CD4-positive, alpha-beta T cell (primary cell): ENCODE data around the gene GPC6. TPM values are rescaled to one million over a fixed set of nuclear protein-coding genes. Genes with fewer than 3 reads are reported as not detected.

Source experiments
- ATAC-seq: fragments of 200-7000 bp; cut with Tn5 transposase; one replicate; pipeline ENCODE4 v1.10.0; 2022; ENCODE audit warnings: mild to moderate bottlenecking; ENCODE audit not compliant: poor library complexity
- CTCF ChIA-PET: fragments of 350-600 bp; sonication (Branson Sonifier 250); formaldehyde crosslinking; loops from one replicate; lab custom pipeline; 2021; ENCODE audit warnings: antibody characterized with exemption, inconsistent platforms; lab: Charles Lee
- POLR2A ChIA-PET: fragments of 350-600 bp; sonication (Branson Sonifier 250); formaldehyde crosslinking; loops from one replicate; lab custom pipeline; 2021; ENCODE audit warnings: antibody characterized with exemption, inconsistent platforms; lab: Charles Lee
- DNase-seq, 14 experiments: peaks; one replicate each; pipeline ENCODE4 v3.0.0-alpha.2; 2013 to 2020; ENCODE audit warnings: mixed read lengths in 2 of 14
- H3K27ac ChIP-seq, 2 donors: one replicate each; pipeline versions ENCODE4 v1.5.1 to v1.7.0; 2013; ENCODE audit warnings: low read length in 2 of 2, low read depth in 1 of 2, mild to moderate bottlenecking in 1 of 2
- H3K27me3 ChIP-seq, 2 experiments: 1 replicate in 1 of 2; 2 replicates in 1 of 2; pipeline versions ENCODE4 v1.6.1 to v1.7.0; 2013; ENCODE audit warnings: low read length in 2 of 2, control low read depth in 1 of 2, mild to moderate bottlenecking in 1 of 2, moderate library complexity in 1 of 2; ENCODE audit not compliant: insufficient read depth in 2 of 2, control insufficient read depth in 1 of 2
- H3K36me3 ChIP-seq: one replicate; pipeline ENCODE4 v1.6.1; 2013; ENCODE audit warnings: low read length, control low read depth; ENCODE audit not compliant: insufficient read depth
- H3K4me1 ChIP-seq: one replicate; pipeline ENCODE4 v1.6.1; 2013; ENCODE audit warnings: low read length, control low read depth; ENCODE audit not compliant: insufficient read depth
- H3K4me3 ChIP-seq: one replicate; pipeline ENCODE4 v1.5.1; 2013; ENCODE audit warnings: mild to moderate bottlenecking, low read length, moderate library complexity
- H3K9me3 ChIP-seq, 2 experiments: 1 replicate in 1 of 2; 2 replicates in 1 of 2; pipeline versions ENCODE4 v1.6.1 to v1.7.0; 2013; ENCODE audit warnings: low read length in 2 of 2, mild to moderate bottlenecking in 2 of 2, control low read depth in 1 of 2, moderate library complexity in 1 of 2; ENCODE audit not compliant: control insufficient read depth in 1 of 2, insufficient read depth in 1 of 2
- H3K27ac Mint-ChIP-seq: one replicate; pipeline ENCODE4 v1.8.0; 2020; ENCODE audit warnings: mixed read lengths
- H3K27me3 Mint-ChIP-seq: one replicate; pipeline ENCODE4 v1.8.0; 2021; ENCODE audit warnings: mixed read lengths
- H3K36me3 Mint-ChIP-seq: one replicate; pipeline ENCODE4 v1.8.0; 2021; ENCODE audit warnings: low read depth, mixed read lengths
- H3K4me1 Mint-ChIP-seq: one replicate; pipeline ENCODE4 v1.8.0; 2021; ENCODE audit warnings: low read depth, mixed read lengths
- H3K4me3 Mint-ChIP-seq: one replicate; pipeline ENCODE4 v1.8.0; 2020; ENCODE audit warnings: mild to moderate bottlenecking, mixed read lengths
- H3K9me3 Mint-ChIP-seq: one replicate; pipeline ENCODE4 v1.8.0; 2020; ENCODE audit warnings: mixed read lengths
- intact Hi-C, 2 experiments: fragments of 100-400 bp; cut with DNase I in 1 of 2; cut with micrococcal nuclease in 1 of 2; formaldehyde crosslinking; loops; one replicate each; pipeline versions ENCODE4 v1.15.1 to v1.9.0; 2023 to 2025; cut with DNase I, micrococcal nuclease
- total RNA-seq, 174 experiments: library from RNA in 2 of 174; stranded (reverse) in 2 of 174; gene quantifications; one replicate each; pipeline ENCODE4 v1.2.3 and lab custom pipeline; 2021 to 2026
- TF ChIP-seq, protein P1 (sequence below): fragments of 200-600 bp; IDR thresholded peaks from one replicate; pipeline ENCODE4 v1.8.0; 2022; ENCODE audit warnings: antibody characterized with exemption, mild to moderate bottlenecking

The GPC6 gene
- total RNA-seq, 2 experiments from 2014 or later = not detected

DNA sequence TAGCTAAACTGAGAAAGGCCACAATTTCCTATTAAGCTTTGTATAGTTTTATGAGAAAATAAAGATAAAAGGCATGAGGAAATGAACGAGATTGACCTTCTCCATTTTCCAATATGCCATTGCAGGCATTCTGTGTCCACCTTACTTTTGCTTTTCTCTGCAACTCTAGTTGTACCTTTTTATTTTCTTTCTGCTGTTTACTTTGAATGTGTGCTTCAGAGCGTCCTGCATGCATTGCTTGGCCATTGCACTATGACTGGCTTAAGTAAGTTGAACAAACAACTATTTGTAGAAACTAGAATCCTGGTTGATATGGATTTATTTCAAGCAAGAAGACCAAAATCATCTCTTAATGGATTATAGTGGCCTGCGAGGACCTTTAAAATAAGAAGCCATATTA is 510.3 kb downstream of the GPC6 start:
- ChIA-PET CTCF (no interaction called here), POLR2A (no interaction called here)
- H3K4me1 ChIP-seq = no peaks in the 10 kb centered on the region
- Mint-ChIP-seq H3K4me1 (no peaks in the 10 kb centered on the region), H3K27ac (no peak overlapping the region), H3K4me3 (no peak overlapping the region), H3K27me3 (no peaks in the 10 kb centered on the region), H3K9me3 (no peaks in the 10 kb centered on the region), H3K36me3 (no peaks in the 10 kb centered on the region)
- DNase-seq (no peak), ATAC-seq (no peak)
- H3K27me3 ChIP-seq = no peaks in the 10 kb centered on the region
- no peaks in the 10 kb centered on the region for H3K36me3 ChIP-seq
- TF ChIP-seq, protein P1, sequence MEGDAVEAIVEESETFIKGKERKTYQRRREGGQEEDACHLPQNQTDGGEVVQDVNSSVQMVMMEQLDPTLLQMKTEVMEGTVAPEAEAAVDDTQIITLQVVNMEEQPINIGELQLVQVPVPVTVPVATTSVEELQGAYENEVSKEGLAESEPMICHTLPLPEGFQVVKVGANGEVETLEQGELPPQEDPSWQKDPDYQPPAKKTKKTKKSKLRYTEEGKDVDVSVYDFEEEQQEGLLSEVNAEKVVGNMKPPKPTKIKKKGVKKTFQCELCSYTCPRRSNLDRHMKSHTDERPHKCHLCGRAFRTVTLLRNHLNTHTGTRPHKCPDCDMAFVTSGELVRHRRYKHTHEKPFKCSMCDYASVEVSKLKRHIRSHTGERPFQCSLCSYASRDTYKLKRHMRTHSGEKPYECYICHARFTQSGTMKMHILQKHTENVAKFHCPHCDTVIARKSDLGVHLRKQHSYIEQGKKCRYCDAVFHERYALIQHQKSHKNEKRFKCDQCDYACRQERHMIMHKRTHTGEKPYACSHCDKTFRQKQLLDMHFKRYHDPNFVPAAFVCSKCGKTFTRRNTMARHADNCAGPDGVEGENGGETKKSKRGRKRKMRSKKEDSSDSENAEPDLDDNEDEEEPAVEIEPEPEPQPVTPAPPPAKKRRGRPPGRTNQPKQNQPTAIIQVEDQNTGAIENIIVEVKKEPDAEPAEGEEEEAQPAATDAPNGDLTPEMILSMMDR = no peak
- intact Hi-C loops = no loop called here
- no peaks in the 10 kb centered on the region for H3K9me3 ChIP-seq
- no peak overlapping the region for H3K4me3 ChIP-seq
- no peak overlapping the region for H3K27ac ChIP-seq

DNA sequence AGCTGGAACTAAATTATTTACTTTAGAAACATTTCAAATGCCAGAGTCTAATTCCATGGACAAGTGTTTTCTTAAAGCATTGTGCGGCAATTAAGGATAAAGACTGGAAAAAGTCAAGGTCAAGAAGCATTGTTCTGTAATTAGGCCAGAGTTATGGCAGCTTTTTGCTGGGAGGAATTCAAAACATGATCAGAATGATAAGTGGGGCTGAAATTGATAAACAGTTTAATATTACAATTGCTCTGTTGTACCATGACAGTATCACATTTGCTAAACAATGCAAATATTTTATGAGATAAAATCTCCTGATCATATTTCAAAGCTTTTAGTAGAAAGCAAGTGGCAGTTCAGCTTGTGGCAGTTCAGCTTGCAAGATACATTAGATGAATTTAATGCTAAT is 513.7 kb downstream of the GPC6 start:
- no peaks in the 10 kb centered on the region for H3K27me3 Mint-ChIP-seq
- H3K4me1 Mint-ChIP-seq = no peaks in the 10 kb centered on the region
- TF ChIP-seq, protein P1 = no peak
- no peaks in the 10 kb centered on the region for H3K27me3 ChIP-seq
- intact Hi-C loops = no loop called here
- no peaks in the 10 kb centered on the region for H3K9me3 ChIP-seq
- H3K4me1 ChIP-seq = no peaks in the 10 kb centered on the region
- H3K4me3 ChIP-seq = no peak overlapping the region
- H3K36me3 ChIP-seq = no peaks in the 10 kb centered on the region
- H3K27ac Mint-ChIP-seq = no peak overlapping the region
- ChIA-PET POLR2A (no interaction called here), CTCF (no interaction called here)
- H3K9me3 Mint-ChIP-seq = peaks cover 3% of the 10 kb centered on the region
- no peak for ATAC-seq
- no peak overlapping the region for H3K27ac ChIP-seq
- H3K4me3 Mint-ChIP-seq = no peak overlapping the region
- H3K36me3 Mint-ChIP-seq = no peaks in the 10 kb centered on the region
- DNase-seq = no peak

DNA sequence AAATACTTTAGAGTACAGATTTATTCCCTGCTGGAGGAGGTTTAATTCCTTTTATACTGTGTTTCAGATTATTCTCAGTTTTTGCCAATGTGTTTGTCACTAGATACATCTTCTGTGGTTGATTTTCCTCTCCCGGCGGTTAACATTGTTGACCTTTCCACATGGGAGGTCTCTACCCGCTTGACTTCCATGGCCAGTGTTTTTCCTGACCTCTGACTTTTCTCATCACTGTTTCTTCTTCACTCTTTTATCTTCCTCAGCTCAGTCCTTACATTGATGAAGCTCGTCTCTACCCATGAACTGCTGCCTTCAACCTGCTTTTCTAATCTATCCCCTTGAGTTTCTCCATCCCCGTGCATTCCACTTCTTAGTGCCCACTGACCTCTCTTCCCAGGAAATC is 517.4 kb downstream of the GPC6 start:
- POLR2A ChIA-PET = no interaction called here

More for the DNA sequence above, 517.4 kb downstream of the GPC6 start:
- CTCF ChIA-PET = no interaction called here
- no peak overlapping the region for H3K27ac Mint-ChIP-seq
- DNase-seq (no peak), ATAC-seq (no peak)
- H3K4me1 ChIP-seq = no peaks in the 10 kb centered on the region
- no peaks in the 10 kb centered on the region for H3K36me3 ChIP-seq
- TF ChIP-seq, protein P1 = no peak
- H3K36me3 Mint-ChIP-seq = no peaks in the 10 kb centered on the region
- no peak overlapping the region for H3K4me3 Mint-ChIP-seq
- no peaks in the 10 kb centered on the region for H3K9me3 ChIP-seq
- H3K27me3 Mint-ChIP-seq = no peaks in the 10 kb centered on the region
- H3K4me3 ChIP-seq = no peak overlapping the region
- no peaks in the 10 kb centered on the region for H3K4me1 Mint-ChIP-seq
- H3K9me3 Mint-ChIP-seq = peaks cover 5% of the 10 kb centered on the region
- no peaks in the 10 kb centered on the region for H3K27me3 ChIP-seq
- intact Hi-C loops = no loop called here
- no peak overlapping the region for H3K27ac ChIP-seq
